Thyroid gland (tissue), 4 donors: ENCODE data around the gene NDC1.

Experiments used
- CTCF ChIP-seq, 6 experiments: fragments of 200-600 bp in 3 of 6; fragments of 450-650 bp in 3 of 6; sonication (generic) in 3 of 6; IDR thresholded peaks; one replicate each; pipeline ENCODE4 v1.5.1; 2016 to 2019; ENCODE audit warnings: antibody characterized with exemption in 6 of 6, mild to moderate bottlenecking in 2 of 6, inconsistent platforms in 1 of 6, moderate library complexity in 1 of 6
- POLR2A ChIP-seq, 2 donors: fragments of 450-650 bp; IDR thresholded peaks; one replicate each; pipeline ENCODE4 v1.6.1; 2017; ENCODE audit warnings: antibody characterized with exemption in 2 of 2, mild to moderate bottlenecking in 2 of 2, moderate library complexity in 1 of 2

GRCh38 chr1:53822931-53823330 lies 15.2 kb downstream of the NDC1 start:
- TF ChIP-seq CTCF (IDR thresholded peaks at IDR 0.05), result no peak
- no peak for TF ChIP-seq POLR2A (IDR thresholded peaks at IDR 0.05)
